HG03039 (cell line): Measurements from ENCODE around the gene PNLIPRP2.

Source experiments
- ATAC-seq: cut with Tn5 transposase; IDR thresholded peaks from one replicate; pipeline ENCODE4 v1.9.1; 2021; ENCODE audit warnings: mild to moderate bottlenecking, moderate library complexity; ENCODE audit not compliant: unreplicated experiment

The PNLIPRP2 gene

GRCh38 chr10:116653885-116654284, 33.1 kb downstream of the PNLIPRP2 start:
- no peak for ATAC-seq

GRCh38 chr10:116654816-116655215, 34.1 kb downstream of the PNLIPRP2 start:
- no peak for ATAC-seq

- no peak for ATAC-seq
Measured at GRCh38 chr10:116655568-116655967, 34.8 kb downstream of the PNLIPRP2 start.

- no peak for ATAC-seq
Measured at GRCh38 chr10:116656044-116656443, 35.3 kb downstream of the PNLIPRP2 start.

GRCh38 chr10:116657863-116658551, 37.3 kb downstream of the PNLIPRP2 start:
- ATAC-seq: no peak

GRCh38 chr10:116659049-116659670, 38.4 kb downstream of the PNLIPRP2 start:
- no peak for ATAC-seq

- ATAC-seq: no peak
Measured at GRCh38 chr10:116660860-116661259, 40.1 kb downstream of the PNLIPRP2 start.

GRCh38 chr10:116663342-116663741, 42.6 kb downstream of the PNLIPRP2 start:
- no peak for ATAC-seq

GRCh38 chr10:116664631-116665030, 43.9 kb downstream of the PNLIPRP2 start:
- no peak for ATAC-seq

GRCh38 chr10:116665541-116666125, 44.9 kb downstream of the PNLIPRP2 start:
- no peak for ATAC-seq

- ATAC-seq: no peak
Measured at GRCh38 chr10:116667484-116667883, 46.7 kb downstream of the PNLIPRP2 start.

GRCh38 chr10:116668018-116668417, 47.3 kb downstream of the PNLIPRP2 start:
- no peak for ATAC-seq

GRCh38 chr10:116668446-116668845, 47.7 kb downstream of the PNLIPRP2 start:
- ATAC-seq: no peak

GRCh38 chr10:116669080-116669479, 48.3 kb downstream of the PNLIPRP2 start:
- ATAC-seq: no peak

GRCh38 chr10:116669832-116670644, 49.3 kb downstream of the PNLIPRP2 start:
- ATAC-seq: no peak

GRCh38 chr10:116670706-116671105, 50.0 kb downstream of the PNLIPRP2 start:
- ATAC-seq: no peak

GRCh38 chr10:116671274-116671926, 50.6 kb downstream of the PNLIPRP2 start:
- ATAC-seq: no peak

- ATAC-seq: no peak
Measured at GRCh38 chr10:116672891-116673290, 52.1 kb downstream of the PNLIPRP2 start.

- no peak for ATAC-seq
Measured at GRCh38 chr10:116673866-116674265, 53.1 kb downstream of the PNLIPRP2 start.

GRCh38 chr10:116674901-116675423, 54.2 kb downstream of the PNLIPRP2 start:
- no peak for ATAC-seq

GRCh38 chr10:116676118-116676517, 55.4 kb downstream of the PNLIPRP2 start:
- ATAC-seq: no peak
